ENCODE results near the gene NAPEPLD. TPM values are rescaled to one million over a fixed set of nuclear protein-coding genes. Genes with fewer than 3 reads are reported as not detected.
"Not testable (repeated sequence)": the region's sequence is repeated elsewhere in the genome, so short reads cannot be mapped to it uniquely, and the experiment has no call there.

The NAPEPLD gene
- total and polyA plus RNA-seq, 2 experiments from 2014 or later: 9.4 to 10.7 TPM

GRCh38 chr7:103056006-103056405 lies 92.9 kb downstream of the NAPEPLD start:
- ATAC-seq; H3K27ac ChIP-seq (ENCODE audit: low read depth); H3K4me3 Mint-ChIP-seq; H3K9me3 Mint-ChIP-seq; H3K79me2 ChIP-seq (replicated peaks; ENCODE audit: insufficient read depth); H3K4me3 ChIP-seq; H3K27me3 Mint-ChIP-seq (ENCODE audit: insufficient read depth, low read depth, poor library complexity); H3K9me2 ChIP-seq (ENCODE audit: insufficient read depth); H3K27ac Mint-ChIP-seq; H2AFZ ChIP-seq; H3K4me1 ChIP-seq (ENCODE audit: insufficient read depth); DNase-seq (ENCODE audit: low spot score); H3F3A ChIP-seq (replicated peaks; ENCODE audit: low read depth); H3K4me2 ChIP-seq; H3K27me3 ChIP-seq (ENCODE audit: insufficient read depth); H3K4me1 Mint-ChIP-seq; H4K20me1 ChIP-seq (replicated peaks; ENCODE audit: insufficient read depth); H3K36me3 ChIP-seq (ENCODE audit: insufficient read depth): not testable (repeated sequence)
- H3K36me3 Mint-ChIP-seq (ENCODE audit: low read depth): peaks cover 33% of the 10 kb centered on the region

GRCh38 chr7:103051519-103051918 lies 97.4 kb downstream of the NAPEPLD start:
- H3K4me1 Mint-ChIP-seq: no peaks in the 10 kb centered on the region
- no peak for DNase-seq (ENCODE audit: low spot score)
- no peaks in the 10 kb centered on the region for H3K79me2 ChIP-seq (replicated peaks; ENCODE audit: insufficient read depth)

More at GRCh38 chr7:103051519-103051918, 97.4 kb downstream of the NAPEPLD start:
- H3K4me3 ChIP-seq: no peak overlapping the region
- no peak overlapping the region for H3K4me2 ChIP-seq
- no peak overlapping the region for H3K27ac ChIP-seq (ENCODE audit: low read depth)
- H4K20me1 ChIP-seq (replicated peaks; ENCODE audit: insufficient read depth): no peaks in the 10 kb centered on the region
- no peak overlapping the region for H2AFZ ChIP-seq
- no peaks in the 10 kb centered on the region; the same call in none of the 2 replicates for H3K36me3 ChIP-seq (ENCODE audit: insufficient read depth)
- Mint-ChIP-seq H3K27ac (no peak overlapping the region), H3K4me3 (no peak overlapping the region), H3K27me3 (ENCODE audit: insufficient read depth, low read depth, poor library complexity) (no peaks in the 10 kb centered on the region), H3K36me3 (ENCODE audit: low read depth) (peaks cover 71% of the 10 kb centered on the region), H3K9me3 (peaks cover 49% of the 10 kb centered on the region)
- TF ChIP-seq POLR2AphosphoS5 (IDR thresholded peaks at IDR 0.05; ENCODE audit: low read depth) (no peak), CTCF (conservative IDR thresholded peaks at IDR 0.05; ENCODE audit: low read depth in 2 of 2) (0 out of 4 replicates have a peak, but pooled peaks of 1 of the 2 experiments have one; percentile 5)
- H3F3A ChIP-seq (replicated peaks; ENCODE audit: low read depth): no peaks in the 10 kb centered on the region
- no peaks in the 10 kb centered on the region for H3K4me1 ChIP-seq (ENCODE audit: insufficient read depth)
- 0 out of 2 replicates have a peak, but pooled peaks cover 5% of the 10 kb centered on the region for H3K9me2 ChIP-seq (ENCODE audit: insufficient read depth)
- H3K27me3 ChIP-seq (ENCODE audit: insufficient read depth): no peaks in the 10 kb centered on the region
- no peak for ATAC-seq

Other genes starting within 250 kb of the NAPEPLD start
- 3.1 and 9.4 TPM in 2 replicates for gene LRRC17, start 236.1 kb downstream of the NAPEPLD start, total RNA-seq (2014; rRNA removed; shearing (Covaris generic))
- gene LRRC17, start 236.1 kb downstream of the NAPEPLD start, polyA plus RNA-seq (2016; fragmentation: Nextera tagmentation; extraction: Ambion mirVana): 1.0 and 2.8 TPM in 2 replicates
- 2.5 and 6.0 TPM in 2 replicates for gene FBXL13, start 74.3 kb downstream of the NAPEPLD start, total RNA-seq (2014; rRNA removed; shearing (Covaris generic))
- gene FBXL13, start 74.3 kb downstream of the NAPEPLD start, polyA plus RNA-seq (2016; fragmentation: Nextera tagmentation; extraction: Ambion mirVana): 1.2 and 1.3 TPM in 2 replicates
- gene ARMC10, start 74.0 kb downstream of the NAPEPLD start, total RNA-seq (2014; rRNA removed; shearing (Covaris generic)): 48.2 and 50.3 TPM in 2 replicates
- 41.4 and 43.4 TPM in 2 replicates for gene ARMC10, start 74.0 kb downstream of the NAPEPLD start, polyA plus RNA-seq (2016; fragmentation: Nextera tagmentation; extraction: Ambion mirVana)
- gene PMPCB, start 148.3 kb upstream of the NAPEPLD start, total RNA-seq (2014; rRNA removed; shearing (Covaris generic)): 90.0 and 105 TPM in 2 replicates
- gene PMPCB, start 148.3 kb upstream of the NAPEPLD start, polyA plus RNA-seq (2016; fragmentation: Nextera tagmentation; extraction: Ambion mirVana): 50.5 and 55.0 TPM in 2 replicates
- gene DNAJC2, start 195.7 kb upstream of the NAPEPLD start, total RNA-seq (2014; rRNA removed; shearing (Covaris generic)): 37.8 and 40.1 TPM in 2 replicates
- 141 and 168 TPM in 2 replicates for gene DNAJC2, start 195.7 kb upstream of the NAPEPLD start, polyA plus RNA-seq (2016; fragmentation: Nextera tagmentation; extraction: Ambion mirVana)
- gene PSMC2, start 198.5 kb upstream of the NAPEPLD start, total RNA-seq (2014; rRNA removed; shearing (Covaris generic)): 99.8 and 131 TPM in 2 replicates
- gene PSMC2, start 198.5 kb upstream of the NAPEPLD start, polyA plus RNA-seq (2016; fragmentation: Nextera tagmentation; extraction: Ambion mirVana): 98.0 and 107 TPM in 2 replicates

All from GM23338 (cell line).